HEK293T (cell line): ENCODE measurements around the gene LRRC27.

ENCODE experiments used
- CTCF ChIA-PET: fragments of 350-600 bp; formaldehyde crosslinking; extraction: SDS; loops from one replicate; lab custom pipeline; 2021; ENCODE audit warnings: antibody characterized with exemption, inconsistent platforms; lab: Yijun Ruan, JAX
- POLR2A ChIA-PET: fragments of 350-600 bp; formaldehyde crosslinking; extraction: SDS; loops from one replicate; lab custom pipeline; 2020; ENCODE audit warnings: antibody characterized with exemption, inconsistent platforms; lab: Yijun Ruan, JAX
- DNase-seq: peaks from one replicate; pipeline ENCODE4 v3.0.0; 2012; ENCODE audit warnings: mixed read lengths; ENCODE audit errors: extremely low spot score
- ARNT ChIP-seq: fragments of 450-650 bp; IDR thresholded peaks from 2 replicates; pipeline ENCODE4 v1.6.1; 2017; ENCODE audit warnings: mild to moderate bottlenecking
- BHLHE40 ChIP-seq: fragments of 450-650 bp; IDR thresholded peaks from 2 replicates; pipeline ENCODE4 v1.6.1; 2016; ENCODE audit warnings: mild to moderate bottlenecking, moderate library complexity, borderline replicate concordance
- CTBP1 ChIP-seq: fragments of 450-650 bp; IDR thresholded peaks from 2 replicates; pipeline ENCODE4 v1.6.1; 2016; ENCODE audit warnings: borderline replicate concordance
- ELF4 ChIP-seq: fragments of 450-650 bp; IDR thresholded peaks from 2 replicates; pipeline ENCODE4 v1.6.1; 2017; ENCODE audit warnings: antibody characterized with exemption
- FOXA1 ChIP-seq: fragments of 450-650 bp; IDR thresholded peaks from 2 replicates; pipeline ENCODE4 v1.6.1; 2016; ENCODE audit warnings: mild to moderate bottlenecking
- FOXK2 ChIP-seq: fragments of 450-650 bp; IDR thresholded peaks from 2 replicates; pipeline ENCODE4 v1.6.1; 2016; ENCODE audit warnings: mild to moderate bottlenecking
- FOXM1 ChIP-seq: fragments of 450-650 bp; IDR thresholded peaks from 2 replicates; pipeline ENCODE4 v1.6.1; 2017; ENCODE audit warnings: mild to moderate bottlenecking, borderline replicate concordance
- HDGF ChIP-seq: fragments of 450-650 bp; IDR thresholded peaks from 2 replicates; pipeline ENCODE4 v1.6.1; 2017; ENCODE audit warnings: antibody characterized with exemption, borderline replicate concordance
- L3MBTL2 ChIP-seq: fragments of 450-650 bp; conservative IDR thresholded peaks from 2 replicates; pipeline ENCODE4 v1.6.1; 2016; ENCODE audit warnings: mild to moderate bottlenecking
- LEF1 ChIP-seq: fragments of 450-650 bp; IDR thresholded peaks from 2 replicates; pipeline ENCODE4 v1.6.1; 2017; ENCODE audit warnings: mild to moderate bottlenecking, borderline replicate concordance
- NFRKB ChIP-seq: fragments of 450-650 bp; IDR thresholded peaks from 2 replicates; pipeline ENCODE4 v1.6.1; 2016; ENCODE audit warnings: mild to moderate bottlenecking, moderate library complexity
- PKNOX1 ChIP-seq: fragments of 450-650 bp; IDR thresholded peaks from 2 replicates; pipeline ENCODE4 v1.6.1; 2016
- SP1 ChIP-seq: fragments of 450-650 bp; IDR thresholded peaks from 2 replicates; pipeline ENCODE4 v1.6.1; 2017
- SUZ12 ChIP-seq: fragments of 450-650 bp; IDR thresholded peaks from 2 replicates; pipeline ENCODE4 v1.6.1; 2016; ENCODE audit warnings: mild to moderate bottlenecking
- TARDBP ChIP-seq: fragments of 450-650 bp; IDR thresholded peaks from 2 replicates; pipeline ENCODE4 v1.6.1; 2016
- ZNF384 ChIP-seq: fragments of 450-650 bp; IDR thresholded peaks from 2 replicates; pipeline ENCODE4 v1.6.1; 2016

Gene LRRC27

GRCh38 chr10:132417957-132418441, 86.0 kb downstream of the LRRC27 start:
- POLR2A ChIA-PET = interaction anchor here (1.1 kb wide), 1 partner anchor 25 kb away, joined by 4 read pairs; no protein-coding TSS in a partner anchor
- CTCF ChIA-PET = no interaction called here
- DNase-seq = no peak
- TF ChIP-seq HDGF = no peak
- TF ChIP-seq ZNF384 = no peak
- TF ChIP-seq FOXA1 = no peak
- TF ChIP-seq LEF1 = no peak
- no peak for TF ChIP-seq TARDBP
- no peak for TF ChIP-seq SP1
- TF ChIP-seq FOXM1 = no peak
- no peak for TF ChIP-seq SUZ12
- TF ChIP-seq BHLHE40 = no peak
- no peak for TF ChIP-seq CTBP1
- no peak for TF ChIP-seq ELF4
- TF ChIP-seq ARNT = no peak
- TF ChIP-seq L3MBTL2 = no peak
- TF ChIP-seq FOXK2 = no peak
- no peak for TF ChIP-seq NFRKB

DNA sequence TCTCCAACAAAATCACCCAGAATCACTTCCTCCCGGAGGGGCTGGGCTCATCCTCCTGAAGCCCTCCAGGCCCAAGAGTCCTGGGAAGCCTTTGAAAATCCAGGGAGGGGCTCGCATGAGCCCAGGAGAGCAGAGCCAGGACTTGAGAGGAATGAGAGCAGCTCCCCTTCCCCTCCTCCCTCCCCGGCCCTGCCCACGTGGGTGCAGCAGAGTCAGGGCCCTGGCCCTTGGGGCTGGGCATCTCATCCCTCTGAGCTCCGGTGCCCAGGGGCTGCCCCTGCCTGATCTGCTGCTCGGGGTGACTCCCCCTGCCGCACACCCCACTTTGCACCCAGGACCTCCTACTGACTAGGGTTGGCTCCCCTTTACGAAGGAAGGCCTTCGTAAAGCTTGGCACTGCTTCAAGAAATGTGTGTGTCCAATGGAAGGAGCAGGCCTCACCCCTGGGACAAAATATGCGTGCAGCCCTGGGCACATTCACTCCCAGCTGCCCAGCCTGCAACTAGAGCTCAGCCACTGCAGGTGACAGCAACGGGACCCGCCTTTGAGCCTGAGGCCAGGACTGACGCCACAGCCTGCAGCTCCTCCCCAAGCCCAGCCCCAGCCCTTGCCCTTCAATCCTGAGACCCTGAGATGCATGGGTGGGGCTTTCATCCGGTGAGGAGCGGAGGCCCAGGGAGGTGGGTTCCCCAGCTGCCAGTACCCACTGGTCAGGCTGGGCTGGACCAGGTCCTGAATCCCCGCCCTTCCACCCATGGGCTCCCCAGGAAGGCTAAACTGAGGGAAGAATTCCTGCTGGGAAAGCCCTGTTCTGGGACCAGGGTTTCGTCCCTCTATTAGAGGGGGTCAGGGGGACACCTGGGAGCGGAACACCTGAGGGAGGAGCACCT, 86.8 kb downstream of the LRRC27 start:
- no peak for DNase-seq
- CTCF ChIA-PET = interaction anchor here (1.2 kb wide), 1 partner anchor 66 kb away, joined by 3 read pairs; no protein-coding TSS in a partner anchor
- no peak for TF ChIP-seq ARNT
- no peak for TF ChIP-seq NFRKB
- TF ChIP-seq SP1 = no peak
- TF ChIP-seq BHLHE40 = no peak
- TF ChIP-seq SUZ12 = no peak
- no peak for TF ChIP-seq ELF4
- no peak for TF ChIP-seq PKNOX1
- TF ChIP-seq FOXA1 = no peak
- no peak for TF ChIP-seq TARDBP
- TF ChIP-seq ZNF384 = no peak
- TF ChIP-seq HDGF = no peak
- TF ChIP-seq FOXK2 = no peak
- TF ChIP-seq L3MBTL2 = no peak
- TF ChIP-seq LEF1 = no peak
- TF ChIP-seq FOXM1 = no peak
- TF ChIP-seq CTBP1 = no peak
- POLR2A ChIA-PET = interaction anchor here (1.1 to 2.8 kb wide), 2 partner anchors 12 to 24 kb away, joined by 4 to 7 read pairs; no protein-coding TSS in a partner anchor

GRCh38 chr10:132419538-132420468, 87.8 kb downstream of the LRRC27 start:
- POLR2A ChIA-PET = interaction anchor here (2.8 kb wide), 1 partner anchor 11 kb away, joined by 7 read pairs; no protein-coding TSS in a partner anchor
- no peak for TF ChIP-seq LEF1
- TF ChIP-seq FOXM1 = no peak
- TF ChIP-seq FOXK2 = no peak
- TF ChIP-seq ZNF384 = no peak
- TF ChIP-seq ELF4 = no peak
- no peak for TF ChIP-seq BHLHE40
- no peak for TF ChIP-seq HDGF
- TF ChIP-seq NFRKB = no peak
- TF ChIP-seq PKNOX1 = no peak
- TF ChIP-seq ARNT = no peak
- CTCF ChIA-PET = interaction anchor here (1.2 kb wide), 1 partner anchor 67 kb away, joined by 3 read pairs; no protein-coding TSS in a partner anchor
- no peak for DNase-seq

DNA sequence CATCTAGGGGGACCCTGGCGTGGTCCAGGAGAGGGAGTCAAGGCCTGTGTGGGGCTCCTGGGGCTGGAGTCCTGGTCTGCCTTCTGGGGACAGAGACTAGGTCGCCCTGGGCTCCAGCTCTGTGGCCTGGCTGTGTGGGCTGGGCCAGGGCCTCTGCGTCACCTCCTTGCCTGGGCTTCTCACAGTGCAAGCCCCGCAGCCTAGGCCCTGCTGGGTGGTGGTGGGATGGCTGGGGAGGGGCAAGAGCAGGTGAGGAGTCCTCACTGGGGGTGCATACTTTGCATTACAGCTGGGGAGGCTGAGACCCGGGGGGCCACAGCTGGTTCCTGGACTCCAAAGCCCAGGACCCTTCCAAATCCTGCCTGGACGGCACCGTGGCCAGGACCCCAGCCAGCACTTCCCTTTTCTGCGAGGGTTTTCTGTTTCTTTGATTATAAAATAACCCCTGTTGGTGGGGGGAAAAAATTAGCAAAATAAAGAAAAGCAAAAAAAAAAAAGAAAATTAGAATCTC, 88.5 kb downstream of the LRRC27 start:
- TF ChIP-seq CTBP1 (no peak), HDGF (no peak), FOXA1 (no peak), ARNT (no peak), BHLHE40 (no peak), LEF1 (no peak), SUZ12 (no peak), SP1 (no peak), ELF4 (no peak), FOXM1 (no peak), FOXK2 (no peak), TARDBP (no peak)
- POLR2A ChIA-PET = interaction anchor here (0.7 to 2.8 kb wide), 3 partner anchors 10 to 24 kb away, joined by 3 to 7 read pairs (median 3); partner anchors contain the start of gene PWWP2B
- CTCF ChIA-PET = no interaction called here
- no peak for DNase-seq
